ENCODE data around the gene ANP32E.

DNA sequence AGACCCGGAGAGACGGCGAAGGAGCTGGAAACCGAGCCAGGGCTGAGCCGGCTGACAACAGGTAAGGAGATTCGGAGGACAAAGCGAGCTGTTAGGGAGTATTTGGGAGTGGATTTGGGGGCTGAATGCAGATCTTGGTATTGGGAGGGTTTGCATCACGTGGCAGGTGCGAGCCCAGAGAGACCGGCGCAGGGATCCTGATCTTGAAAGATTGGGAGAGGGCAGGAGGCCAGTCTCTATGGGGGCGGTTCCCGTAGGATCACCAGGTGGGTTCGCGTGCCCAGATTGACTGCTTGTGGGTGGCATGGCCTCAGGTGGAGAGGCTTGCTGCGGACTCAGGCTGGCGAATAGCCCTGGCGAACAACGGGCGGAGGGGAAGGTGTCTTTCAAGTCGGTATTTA is 46.6 kb upstream of the ANP32E start:
- TF ChIP-seq, protein P1, sequence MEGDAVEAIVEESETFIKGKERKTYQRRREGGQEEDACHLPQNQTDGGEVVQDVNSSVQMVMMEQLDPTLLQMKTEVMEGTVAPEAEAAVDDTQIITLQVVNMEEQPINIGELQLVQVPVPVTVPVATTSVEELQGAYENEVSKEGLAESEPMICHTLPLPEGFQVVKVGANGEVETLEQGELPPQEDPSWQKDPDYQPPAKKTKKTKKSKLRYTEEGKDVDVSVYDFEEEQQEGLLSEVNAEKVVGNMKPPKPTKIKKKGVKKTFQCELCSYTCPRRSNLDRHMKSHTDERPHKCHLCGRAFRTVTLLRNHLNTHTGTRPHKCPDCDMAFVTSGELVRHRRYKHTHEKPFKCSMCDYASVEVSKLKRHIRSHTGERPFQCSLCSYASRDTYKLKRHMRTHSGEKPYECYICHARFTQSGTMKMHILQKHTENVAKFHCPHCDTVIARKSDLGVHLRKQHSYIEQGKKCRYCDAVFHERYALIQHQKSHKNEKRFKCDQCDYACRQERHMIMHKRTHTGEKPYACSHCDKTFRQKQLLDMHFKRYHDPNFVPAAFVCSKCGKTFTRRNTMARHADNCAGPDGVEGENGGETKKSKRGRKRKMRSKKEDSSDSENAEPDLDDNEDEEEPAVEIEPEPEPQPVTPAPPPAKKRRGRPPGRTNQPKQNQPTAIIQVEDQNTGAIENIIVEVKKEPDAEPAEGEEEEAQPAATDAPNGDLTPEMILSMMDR (IDR thresholded peaks at IDR 0.05; ENCODE audit: insufficient read depth, low read length), result no peak
- TF ChIP-seq, protein P2, sequence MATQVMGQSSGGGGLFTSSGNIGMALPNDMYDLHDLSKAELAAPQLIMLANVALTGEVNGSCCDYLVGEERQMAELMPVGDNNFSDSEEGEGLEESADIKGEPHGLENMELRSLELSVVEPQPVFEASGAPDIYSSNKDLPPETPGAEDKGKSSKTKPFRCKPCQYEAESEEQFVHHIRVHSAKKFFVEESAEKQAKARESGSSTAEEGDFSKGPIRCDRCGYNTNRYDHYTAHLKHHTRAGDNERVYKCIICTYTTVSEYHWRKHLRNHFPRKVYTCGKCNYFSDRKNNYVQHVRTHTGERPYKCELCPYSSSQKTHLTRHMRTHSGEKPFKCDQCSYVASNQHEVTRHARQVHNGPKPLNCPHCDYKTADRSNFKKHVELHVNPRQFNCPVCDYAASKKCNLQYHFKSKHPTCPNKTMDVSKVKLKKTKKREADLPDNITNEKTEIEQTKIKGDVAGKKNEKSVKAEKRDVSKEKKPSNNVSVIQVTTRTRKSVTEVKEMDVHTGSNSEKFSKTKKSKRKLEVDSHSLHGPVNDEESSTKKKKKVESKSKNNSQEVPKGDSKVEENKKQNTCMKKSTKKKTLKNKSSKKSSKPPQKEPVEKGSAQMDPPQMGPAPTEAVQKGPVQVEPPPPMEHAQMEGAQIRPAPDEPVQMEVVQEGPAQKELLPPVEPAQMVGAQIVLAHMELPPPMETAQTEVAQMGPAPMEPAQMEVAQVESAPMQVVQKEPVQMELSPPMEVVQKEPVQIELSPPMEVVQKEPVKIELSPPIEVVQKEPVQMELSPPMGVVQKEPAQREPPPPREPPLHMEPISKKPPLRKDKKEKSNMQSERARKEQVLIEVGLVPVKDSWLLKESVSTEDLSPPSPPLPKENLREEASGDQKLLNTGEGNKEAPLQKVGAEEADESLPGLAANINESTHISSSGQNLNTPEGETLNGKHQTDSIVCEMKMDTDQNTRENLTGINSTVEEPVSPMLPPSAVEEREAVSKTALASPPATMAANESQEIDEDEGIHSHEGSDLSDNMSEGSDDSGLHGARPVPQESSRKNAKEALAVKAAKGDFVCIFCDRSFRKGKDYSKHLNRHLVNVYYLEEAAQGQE (IDR thresholded peaks at IDR 0.05; ENCODE audit: insufficient replicate concordance, low read depth), result no peak
